Lower lobe of right lung (tissue), 2 donors: Measurements from ENCODE around the gene NR6A1. TPM values are rescaled to one million over a fixed set of nuclear protein-coding genes. Genes with fewer than 3 reads are reported as not detected.

ENCODE experiments used
- ATAC-seq, 2 donors: fragments of 200-7000 bp; cut with Tn5 transposase; one replicate each; pipeline ENCODE4 v1.9.1; 2020 to 2022; ENCODE audit warnings: mild to moderate bottlenecking in 2 of 2, moderate library complexity in 2 of 2
- DNase-seq: peaks from one replicate; pipeline ENCODE4 v3.0.0-alpha.2; 2020
- H3K27ac ChIP-seq: fragments of 200-600 bp; one replicate; pipeline ENCODE4 v1.8.0; 2022
- H3K27me3 ChIP-seq: fragments of 200-600 bp; one replicate; pipeline ENCODE4 v1.8.0; 2022; ENCODE audit warnings: low read depth
- H3K36me3 ChIP-seq: fragments of 200-600 bp; one replicate; pipeline ENCODE4 v1.8.0; 2022; ENCODE audit warnings: mild to moderate bottlenecking
- H3K4me1 ChIP-seq: fragments of 200-600 bp; one replicate; pipeline ENCODE4 v1.8.0; 2022
- H3K4me3 ChIP-seq: fragments of 200-600 bp; one replicate; pipeline ENCODE4 v1.8.0; 2022; ENCODE audit warnings: mild to moderate bottlenecking
- H3K9me3 ChIP-seq: fragments of 200-600 bp; one replicate; pipeline ENCODE4 v1.8.0; 2022
- CTCF ChIP-seq: fragments of 200-600 bp; IDR thresholded peaks from one replicate; pipeline ENCODE4 v1.8.0; 2022; ENCODE audit warnings: antibody characterized with exemption, mild to moderate bottlenecking
- intact Hi-C: fragments of 100-400 bp; cut with DNase I; formaldehyde crosslinking; loops from one replicate; pipeline ENCODE4 v1.11.0; 2022
- total RNA-seq: library from RNA; stranded (reverse); fragmentation: NEBNext Ultra II Directional; extraction: Animal tissue kit (Norgen Biotek cat#: 25700); gene quantifications from one replicate; pipeline ENCODE4 v1.2.1, GENCODE V29; 2021
- donor health status: DM: no; HTN: yes; CAD: no; lungs with severe emphysema.

Gene NR6A1
- total RNA-seq, 1 donor from 2014 or later: 4.5 TPM

DNA sequence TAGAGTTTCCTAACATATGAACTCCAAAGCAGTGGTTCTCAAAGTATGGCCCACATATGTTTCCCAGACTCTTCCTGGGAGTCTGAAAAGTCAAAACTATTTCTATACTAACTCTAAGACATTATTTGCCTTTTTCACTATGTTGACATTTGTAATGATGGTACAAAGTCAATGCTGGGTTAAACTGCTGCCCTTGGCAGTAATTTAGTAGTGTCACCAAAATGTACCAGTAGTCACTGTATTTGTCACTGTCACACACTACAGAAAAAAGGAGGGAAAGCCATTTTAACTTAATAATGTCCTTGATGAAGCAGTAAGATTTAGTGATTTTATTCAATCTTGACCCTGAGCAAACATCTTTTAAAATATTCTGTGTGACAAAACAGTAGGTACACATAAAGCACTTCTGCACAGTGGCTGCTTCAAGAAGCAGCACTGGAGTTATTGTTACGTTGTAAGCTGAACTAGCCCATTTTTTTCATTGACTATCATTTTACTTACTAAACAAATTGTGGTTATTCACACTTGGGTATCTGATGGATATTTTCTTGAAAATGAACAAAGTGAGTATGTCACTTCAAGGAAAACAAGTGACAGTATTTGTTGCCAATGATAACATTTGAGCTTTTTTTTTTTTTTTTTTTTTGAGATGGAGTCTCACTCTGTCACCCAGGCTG lies 90.3 kb downstream of the NR6A1 start:
- Histone ChIP-seq H3K4me1 (peaks cover 4% of the 10 kb centered on the region), H3K4me3 (no peak overlapping the region), H3K27me3 (no peaks in the 10 kb centered on the region), H3K9me3 (no peaks in the 10 kb centered on the region), H3K27ac (no peak overlapping the region), H3K36me3 (no peaks in the 10 kb centered on the region)
- DNase-seq: no peak
- intact Hi-C loops: no loop called here
- TF ChIP-seq CTCF: no peak
- no peak for ATAC-seq

GRCh38 chr9:124680049-124680448 lies 91.1 kb downstream of the NR6A1 start:
- Histone ChIP-seq H3K9me3 (no peaks in the 10 kb centered on the region), H3K36me3 (no peaks in the 10 kb centered on the region), H3K4me1 (peaks cover 10% of the 10 kb centered on the region), H3K27ac (no peak overlapping the region), H3K27me3 (no peaks in the 10 kb centered on the region), H3K4me3 (no peak overlapping the region)
- DNase-seq (no peak), ATAC-seq (no peak)
- intact Hi-C loops: no loop called here
- no peak for TF ChIP-seq CTCF

DNA sequence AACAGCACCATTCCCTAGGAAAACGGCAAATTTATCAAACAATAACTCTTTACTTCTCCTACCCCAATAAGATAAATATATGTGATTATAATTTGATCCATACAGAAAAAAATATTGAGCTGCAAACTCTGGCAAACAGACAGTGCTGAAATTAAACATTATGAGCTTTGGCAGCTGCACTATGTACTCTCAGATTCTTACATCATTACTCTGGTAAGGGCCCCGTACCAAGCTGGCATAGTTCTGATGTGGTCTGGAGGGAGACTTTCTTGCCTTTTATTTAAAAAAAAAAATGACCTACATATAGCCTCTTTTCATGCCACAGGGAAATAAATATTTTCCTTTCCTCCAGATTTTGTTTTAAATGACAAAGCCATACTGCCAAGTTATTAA lies 95.0 kb downstream of the NR6A1 start:
- peak in 1 of 2 donors; percentile 87 for ATAC-seq
- intact Hi-C loops: no loop called here

GRCh38 chr9:124675261-124676158 lies 95.6 kb downstream of the NR6A1 start:
- Histone ChIP-seq H3K4me1 (peaks cover 10% of the 10 kb centered on the region), H3K27ac (no peak overlapping the region), H3K9me3 (no peaks in the 10 kb centered on the region), H3K27me3 (no peaks in the 10 kb centered on the region), H3K36me3 (no peaks in the 10 kb centered on the region), H3K4me3 (no peak overlapping the region)
- intact Hi-C loops: no loop called here
- no peak for TF ChIP-seq CTCF
- ATAC-seq (peak in 1 of 2 donors; percentile 66), DNase-seq (no peak)

More for the DNA sequence above, 95.0 kb downstream of the NR6A1 start:
- Histone ChIP-seq H3K4me3 (no peak overlapping the region), H3K27me3 (no peaks in the 10 kb centered on the region), H3K9me3 (no peaks in the 10 kb centered on the region), H3K27ac (no peak overlapping the region), H3K4me1 (peaks cover 10% of the 10 kb centered on the region), H3K36me3 (no peaks in the 10 kb centered on the region)
- no peak for TF ChIP-seq CTCF
- no peak for DNase-seq

GRCh38 chr9:124674651-124675050 lies 96.5 kb downstream of the NR6A1 start:
- no peak overlapping the region for H3K27ac ChIP-seq
- peaks cover 10% of the 10 kb centered on the region for H3K4me1 ChIP-seq
- H3K27me3 ChIP-seq: no peaks in the 10 kb centered on the region
- DNase-seq: no peak
- H3K36me3 ChIP-seq: no peaks in the 10 kb centered on the region
- intact Hi-C loops: no loop called here
- ATAC-seq: no peak
- no peak overlapping the region for H3K4me3 ChIP-seq
- TF ChIP-seq CTCF: no peak
- no peaks in the 10 kb centered on the region for H3K9me3 ChIP-seq
